K562 (cell line): ENCODE results near the gene CYSTM1. TPM values are rescaled to one million over a fixed set of nuclear protein-coding genes. Genes with fewer than 3 reads are reported as not detected.

Experiments used
- BDP1 ChIP-seq: IDR thresholded peaks from 3 replicates; pipeline ENCODE4 v1.6.1; 2011; ENCODE audit not compliant: insufficient read length, insufficient read depth
- BRCA1 ChIP-seq, 2 experiments: fragments of 450-650 bp in 1 of 2; sonication (generic) in 1 of 2; formaldehyde crosslinking in 1 of 2; IDR thresholded peaks; 2 replicates each; pipeline versions ENCODE4 v1.5.0 to v1.6.1; 2017 to 2020; ENCODE audit warnings: mild to moderate bottlenecking in 1 of 2, missing genetic modification reagents in 1 of 2
- DMBX1 ChIP-seq: fragments of 250-450 bp; sonication (Bioruptor Pico); IDR thresholded peaks from 2 replicates; pipeline ENCODE4 v1.8.0; 2022; ENCODE audit warnings: inconsistent platforms, mild to moderate bottlenecking, moderate library complexity, borderline replicate concordance
- EGR1 ChIP-seq: fragments of 450-650 bp; conservative IDR thresholded peaks from 2 replicates; pipeline ENCODE4 v1.6.1; 2017; ENCODE audit warnings: mild to moderate bottlenecking
- ETV1 ChIP-seq: fragments of 450-650 bp; conservative IDR thresholded peaks from 2 replicates; pipeline ENCODE4 v1.6.1; 2016; ENCODE audit warnings: missing genetic modification characterization, control low read depth, low read depth, missing compliant biosample characterization
- FIP1L1 ChIP-seq: fragments of 200-400 bp; formaldehyde crosslinking; IDR thresholded peaks from 2 replicates; pipeline ENCODE4 v1.6.1; 2018; ENCODE audit warnings: mild to moderate bottlenecking, low read depth, low read length; ENCODE audit not compliant: poor library complexity, severe bottlenecking
- GABPA ChIP-seq: fragments of 200-800 bp; sonication (Bioruptor generic); conservative IDR thresholded peaks from 2 replicates; pipeline ENCODE4 v1.6.1; 2016; ENCODE audit warnings: low read depth, missing genetic modification characterization, missing compliant biosample characterization
- HCFC1 ChIP-seq: IDR thresholded peaks from 2 replicates; pipeline ENCODE4 v1.6.1; 2012; ENCODE audit warnings: low read depth, low read length, improper control_type of control experiment
- KDM2B ChIP-seq: fragments of 250-450 bp; sonication (Bioruptor Pico); IDR thresholded peaks from 2 replicates; pipeline ENCODE4 v1.8.0; 2021; ENCODE audit warnings: mild to moderate bottlenecking, moderate library complexity
- KDM4B ChIP-seq, 2 experiments: fragments of 450-650 bp in 1 of 2; sonication (generic) in 1 of 2; IDR thresholded peaks; 2 replicates each; pipeline ENCODE4 v1.6.1; 2016 to 2017; ENCODE audit warnings: borderline replicate concordance in 2 of 2, antibody characterized with exemption in 1 of 2, low read depth in 1 of 2, mild to moderate bottlenecking in 1 of 2
- NCOA2 ChIP-seq, 2 experiments: fragments of 450-650 bp; IDR thresholded peaks; 2 replicates each; pipeline ENCODE4 v1.6.1; 2018; ENCODE audit warnings: mild to moderate bottlenecking in 2 of 2, moderate library complexity in 1 of 2; ENCODE audit not compliant: partially characterized antibody in 2 of 2
- NFYB ChIP-seq: IDR thresholded peaks from 2 replicates; pipeline ENCODE4 v1.6.1; 2011; ENCODE audit warnings: mild to moderate bottlenecking, moderate library complexity; ENCODE audit not compliant: insufficient read length; ENCODE audit errors: extremely low read depth
- NR3C1 ChIP-seq: sonication (generic); formaldehyde crosslinking; IDR thresholded peaks from 2 replicates; pipeline ENCODE4 v1.8.1; 2022; ENCODE audit warnings: missing genetic modification reagents
- NRF1 ChIP-seq, 2 experiments: fragments of 450-650 bp; IDR thresholded peaks in 1 of 2; conservative IDR thresholded peaks in 1 of 2; 2 replicates each; pipeline ENCODE4 v1.6.1; 2014; ENCODE audit warnings: mild to moderate bottlenecking in 2 of 2
- PHTF2 ChIP-seq: fragments of 250-450 bp; sonication (Bioruptor Pico); IDR thresholded peaks from 2 replicates; pipeline ENCODE4 v1.5.0; 2021; ENCODE audit warnings: mild to moderate bottlenecking
- POLR2B ChIP-seq: fragments of 450-650 bp; IDR thresholded peaks from 2 replicates; pipeline ENCODE4 v1.6.1; 2018; ENCODE audit warnings: low read depth; ENCODE audit not compliant: partially characterized antibody
- POLR2G ChIP-seq: fragments of 200-400 bp; formaldehyde crosslinking; IDR thresholded peaks from 2 replicates; pipeline ENCODE4 v1.6.1; 2017; ENCODE audit warnings: low read depth, mild to moderate bottlenecking, antibody characterized with exemption, low read length, moderate library complexity
- PPARD ChIP-seq: fragments of 250-450 bp; sonication (Bioruptor Pico); IDR thresholded peaks from 2 replicates; pipeline ENCODE4 v1.8.0; 2022; ENCODE audit warnings: inconsistent platforms, mild to moderate bottlenecking, moderate library complexity
- RBM22 ChIP-seq: fragments of 200-400 bp; formaldehyde crosslinking; IDR thresholded peaks from 2 replicates; pipeline ENCODE4 v1.6.1; 2018; ENCODE audit warnings: low read length, low read depth; ENCODE audit not compliant: poor library complexity, severe bottlenecking
- ZNF217 ChIP-seq: sonication (generic); formaldehyde crosslinking; IDR thresholded peaks from 2 replicates; pipeline ENCODE4 v1.8.0; 2022; ENCODE audit warnings: mild to moderate bottlenecking, missing genetic modification reagents
- ZNF384 ChIP-seq: IDR thresholded peaks from 2 replicates; pipeline ENCODE4 v1.6.1; 2012; ENCODE audit warnings: low read depth, low read length, improper control_type of control experiment
- ZNF584 ChIP-seq: fragments of 200-800 bp; sonication (Bioruptor generic); IDR thresholded peaks from 2 replicates; pipeline ENCODE4 v1.6.1; 2016; ENCODE audit warnings: low read depth, mild to moderate bottlenecking, missing genetic modification characterization, missing compliant biosample characterization
- polyA plus RNA-seq, 8 experiments: library from polyadenylated mRNA; depleted of rRNA in 4 of 8; stranded (reverse) in 5 of 8; unstranded in 3 of 8; fragments of >200 nt; fragmentation: Nextera tagmentation in 2 of 8; fragmentation: Illumina TruSeq in 1 of 8; extraction: Ambion mirVana in 2 of 8; extraction: Trizol in 1 of 8; gene quantifications; 2 replicates each; pipeline versions ENCODE4 v1.2.1 to v1.2.3, GENCODE V29; 2011 to 2014; ENCODE audit warnings: inconsistent platforms in 1 of 8, missing spikeins in 1 of 8
- total RNA-seq, 7 experiments: library from RNA; depleted of rRNA in 6 of 7; stranded (reverse); fragments of >200 nt in 6 of 7; fragmentation: Illumina TruSeq in 2 of 7; extraction: Trizol in 2 of 7; gene quantifications; 2 replicates each; pipeline versions ENCODE4 v1.2.1 to v1.2.3, GENCODE V29; 2011 to 2021; ENCODE audit warnings: low replicate concordance in 1 of 7
- TF ChIP-seq, protein P1 (sequence below): sonication (generic); formaldehyde crosslinking; IDR thresholded peaks from 2 replicates; pipeline ENCODE4 v1.8.1; 2023; ENCODE audit warnings: mild to moderate bottlenecking, missing genetic modification reagents
- TF ChIP-seq, protein P2 (sequence below): sonication (generic); formaldehyde crosslinking; IDR thresholded peaks from 2 replicates; pipeline ENCODE4 v1.8.1; 2023; ENCODE audit warnings: mild to moderate bottlenecking, missing genetic modification reagents

Gene CYSTM1
- total and polyA plus RNA-seq, 9 of the 15 experiments (the other 6 are each of a cell fraction or from before 2014, with no cell fraction given): 76.1 to 422 (median 108) TPM

DNA sequence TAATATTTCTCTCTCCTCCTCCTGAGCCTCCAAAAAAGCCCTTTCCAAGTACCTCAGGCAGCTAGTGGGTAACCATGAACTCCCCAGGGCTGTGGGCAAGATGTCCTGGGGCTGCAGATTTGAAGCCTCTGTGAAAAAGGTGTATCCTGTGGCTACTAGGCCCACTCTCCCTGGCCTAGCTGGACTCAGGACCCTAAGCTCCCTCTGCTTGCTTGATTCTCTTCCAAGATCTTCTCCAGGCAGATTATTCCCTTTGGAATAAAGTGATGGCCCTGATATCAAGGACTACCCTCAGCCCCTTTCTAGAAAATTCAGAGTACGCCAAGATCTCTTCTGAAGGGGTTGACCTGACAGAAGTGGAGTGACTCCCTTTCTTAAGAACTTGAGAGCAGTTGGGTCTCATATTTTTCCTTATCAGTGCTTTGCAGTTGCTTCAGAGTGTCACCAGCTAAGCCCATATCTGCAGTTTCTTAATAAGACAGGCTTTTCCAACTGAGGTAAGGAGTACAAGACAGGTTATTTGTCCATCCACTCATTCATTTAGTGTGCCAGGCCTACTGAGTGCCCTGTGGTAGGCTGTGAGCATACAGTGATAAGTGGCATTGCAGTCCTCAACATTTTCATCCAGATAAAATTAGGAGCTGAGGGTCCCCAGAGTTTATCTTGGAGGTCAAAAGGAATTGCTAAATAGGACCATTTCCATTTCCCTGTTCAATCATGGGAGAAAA is 42.5 kb downstream of the CYSTM1 start (continued):
- TF ChIP-seq GABPA: no peak
- TF ChIP-seq RBM22: no peak
- TF ChIP-seq PHTF2 (CRISPR knock-in tag): no peak
- TF ChIP-seq, protein P1, sequence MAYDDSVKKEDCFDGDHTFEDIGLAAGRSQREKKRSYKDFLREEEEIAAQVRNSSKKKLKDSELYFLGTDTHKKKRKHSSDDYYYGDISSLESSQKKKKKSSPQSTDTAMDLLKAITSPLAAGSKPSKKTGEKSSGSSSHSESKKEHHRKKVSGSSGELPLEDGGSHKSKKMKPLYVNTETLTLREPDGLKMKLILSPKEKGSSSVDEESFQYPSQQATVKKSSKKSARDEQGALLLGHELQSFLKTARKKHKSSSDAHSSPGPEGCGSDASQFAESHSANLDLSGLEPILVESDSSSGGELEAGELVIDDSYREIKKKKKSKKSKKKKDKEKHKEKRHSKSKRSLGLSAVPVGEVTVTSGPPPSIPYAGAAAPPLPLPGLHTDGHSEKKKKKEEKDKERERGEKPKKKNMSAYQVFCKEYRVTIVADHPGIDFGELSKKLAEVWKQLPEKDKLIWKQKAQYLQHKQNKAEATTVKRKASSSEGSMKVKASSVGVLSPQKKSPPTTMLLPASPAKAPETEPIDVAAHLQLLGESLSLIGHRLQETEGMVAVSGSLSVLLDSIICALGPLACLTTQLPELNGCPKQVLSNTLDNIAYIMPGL (CRISPR knock-in tag): no peak
- TF ChIP-seq ETV1 (tag): 0 out of 2 replicates have a peak, but pooled peaks have one; percentile 9
- no peak for TF ChIP-seq PPARD (CRISPR knock-in tag)
- no peak for TF ChIP-seq KDM4B (IDR thresholded peaks at IDR 0.05; ENCODE audit: borderline replicate concordance in 2 of 2, low read depth in 1 of 2)
- no peak; the same call in 1 of the 2 replicates for TF ChIP-seq EGR1
- no peak for TF ChIP-seq KDM2B (CRISPR knock-in tag)
- TF ChIP-seq FIP1L1: no peak
- TF ChIP-seq BDP1: no peak
- no peak for TF ChIP-seq ZNF217
- no peak for TF ChIP-seq NRF1 (conservative IDR thresholded peaks at IDR 0.05 in 1 of 2, IDR thresholded peaks at IDR 0.05 in 1 of 2)
- no peak for TF ChIP-seq BRCA1 (IDR thresholded peaks at IDR 0.05)
- TF ChIP-seq BRCA1 (CRISPR knock-in tag; IDR thresholded peaks at IDR 0.05): no peak
- no peak for TF ChIP-seq NFYB
- peak; percentile 75 for TF ChIP-seq DMBX1 (CRISPR knock-in tag)
- TF ChIP-seq ZNF584: peak; percentile 45; the same call in 1 of the 2 replicates
- no peak for TF ChIP-seq POLR2G
- TF ChIP-seq HCFC1: no peak
- TF ChIP-seq, protein P2, sequence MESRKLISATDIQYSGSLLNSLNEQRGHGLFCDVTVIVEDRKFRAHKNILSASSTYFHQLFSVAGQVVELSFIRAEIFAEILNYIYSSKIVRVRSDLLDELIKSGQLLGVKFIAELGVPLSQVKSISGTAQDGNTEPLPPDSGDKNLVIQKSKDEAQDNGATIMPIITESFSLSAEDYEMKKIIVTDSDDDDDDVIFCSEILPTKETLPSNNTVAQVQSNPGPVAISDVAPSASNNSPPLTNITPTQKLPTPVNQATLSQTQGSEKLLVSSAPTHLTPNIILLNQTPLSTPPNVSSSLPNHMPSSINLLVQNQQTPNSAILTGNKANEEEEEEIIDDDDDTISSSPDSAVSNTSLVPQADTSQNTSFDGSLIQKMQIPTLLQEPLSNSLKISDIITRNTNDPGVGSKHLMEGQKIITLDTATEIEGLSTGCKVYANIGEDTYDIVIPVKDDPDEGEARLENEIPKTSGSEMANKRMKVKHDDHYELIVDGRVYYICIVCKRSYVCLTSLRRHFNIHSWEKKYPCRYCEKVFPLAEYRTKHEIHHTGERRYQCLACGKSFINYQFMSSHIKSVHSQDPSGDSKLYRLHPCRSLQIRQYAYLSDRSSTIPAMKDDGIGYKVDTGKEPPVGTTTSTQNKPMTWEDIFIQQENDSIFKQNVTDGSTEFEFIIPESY: no peak
- TF ChIP-seq POLR2B: no peak
- no peak for TF ChIP-seq NR3C1 (CRISPR knock-in tag)
- TF ChIP-seq NCOA2 (IDR thresholded peaks at IDR 0.05; ENCODE audit: partially characterized antibody in 2 of 2): no peak
- no peak for TF ChIP-seq ZNF384
